ENCODE results near the gene MAP4K5.

DNA sequence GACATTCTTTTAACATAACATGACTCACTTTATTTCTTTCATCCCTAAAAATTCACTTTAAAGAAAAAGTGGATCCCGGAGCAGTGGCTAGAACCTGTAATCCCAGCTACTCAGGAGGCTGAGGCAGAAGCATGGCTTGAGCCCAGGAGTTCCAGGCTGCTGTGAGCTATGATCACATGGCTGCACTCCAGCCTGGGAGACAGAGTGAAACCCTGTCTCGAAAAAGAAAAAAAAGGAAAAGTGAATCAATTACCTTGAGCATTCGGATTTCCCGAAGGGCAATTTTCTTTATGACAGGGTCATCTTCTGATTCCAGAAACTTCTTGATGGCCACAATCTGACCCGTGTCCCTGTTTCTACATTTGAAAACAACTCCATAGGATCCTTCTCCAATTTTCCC lies 136.9 kb downstream of the MAP4K5 start:
- TF ChIP-seq, protein P1, sequence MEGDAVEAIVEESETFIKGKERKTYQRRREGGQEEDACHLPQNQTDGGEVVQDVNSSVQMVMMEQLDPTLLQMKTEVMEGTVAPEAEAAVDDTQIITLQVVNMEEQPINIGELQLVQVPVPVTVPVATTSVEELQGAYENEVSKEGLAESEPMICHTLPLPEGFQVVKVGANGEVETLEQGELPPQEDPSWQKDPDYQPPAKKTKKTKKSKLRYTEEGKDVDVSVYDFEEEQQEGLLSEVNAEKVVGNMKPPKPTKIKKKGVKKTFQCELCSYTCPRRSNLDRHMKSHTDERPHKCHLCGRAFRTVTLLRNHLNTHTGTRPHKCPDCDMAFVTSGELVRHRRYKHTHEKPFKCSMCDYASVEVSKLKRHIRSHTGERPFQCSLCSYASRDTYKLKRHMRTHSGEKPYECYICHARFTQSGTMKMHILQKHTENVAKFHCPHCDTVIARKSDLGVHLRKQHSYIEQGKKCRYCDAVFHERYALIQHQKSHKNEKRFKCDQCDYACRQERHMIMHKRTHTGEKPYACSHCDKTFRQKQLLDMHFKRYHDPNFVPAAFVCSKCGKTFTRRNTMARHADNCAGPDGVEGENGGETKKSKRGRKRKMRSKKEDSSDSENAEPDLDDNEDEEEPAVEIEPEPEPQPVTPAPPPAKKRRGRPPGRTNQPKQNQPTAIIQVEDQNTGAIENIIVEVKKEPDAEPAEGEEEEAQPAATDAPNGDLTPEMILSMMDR (IDR thresholded peaks at IDR 0.05), result no peak
- TF ChIP-seq POLR2A (IDR thresholded peaks at IDR 0.05), result no peak

Measured in esophagus squamous epithelium (tissue), 4 donors.